IPS-20b (cell line): ENCODE data around the gene ATE1.
A peak's percentile ranks its signal among the peaks of the same experiment; 100 is the strongest.

Experiments
- H3K27ac ChIP-seq: one replicate; pipeline ENCODE4 v1.5.1; 2013; ENCODE audit warnings: low read length
- H3K27me3 ChIP-seq: 2 replicates; pipeline ENCODE4 v1.6.1; 2013; ENCODE audit warnings: mild to moderate bottlenecking, low read length, inconsistent platforms; ENCODE audit not compliant: insufficient read depth
- H3K36me3 ChIP-seq: 2 replicates; pipeline ENCODE4 v1.6.1; 2013; ENCODE audit warnings: low read depth, mild to moderate bottlenecking, inconsistent platforms, low read length, moderate library complexity; ENCODE audit not compliant: insufficient read depth
- H3K4me1 ChIP-seq: 2 replicates; pipeline ENCODE4 v1.6.1; 2013; ENCODE audit warnings: mild to moderate bottlenecking, control low read depth, inconsistent platforms, low read length, moderate library complexity; ENCODE audit not compliant: insufficient read depth
- H3K4me3 ChIP-seq: 2 replicates; pipeline ENCODE4 v1.5.1; 2013; ENCODE audit warnings: mild to moderate bottlenecking, low read length, inconsistent platforms
- H3K9ac ChIP-seq: 2 replicates; pipeline ENCODE4 v1.6.1; 2013; ENCODE audit warnings: low read depth, mild to moderate bottlenecking, inconsistent platforms, low read length, moderate library complexity
- H3K9me3 ChIP-seq: 2 replicates; pipeline ENCODE4 v1.6.1; 2013; ENCODE audit warnings: mild to moderate bottlenecking, low read depth, low read length, inconsistent platforms; ENCODE audit not compliant: insufficient read depth

ATE1 gene

DNA sequence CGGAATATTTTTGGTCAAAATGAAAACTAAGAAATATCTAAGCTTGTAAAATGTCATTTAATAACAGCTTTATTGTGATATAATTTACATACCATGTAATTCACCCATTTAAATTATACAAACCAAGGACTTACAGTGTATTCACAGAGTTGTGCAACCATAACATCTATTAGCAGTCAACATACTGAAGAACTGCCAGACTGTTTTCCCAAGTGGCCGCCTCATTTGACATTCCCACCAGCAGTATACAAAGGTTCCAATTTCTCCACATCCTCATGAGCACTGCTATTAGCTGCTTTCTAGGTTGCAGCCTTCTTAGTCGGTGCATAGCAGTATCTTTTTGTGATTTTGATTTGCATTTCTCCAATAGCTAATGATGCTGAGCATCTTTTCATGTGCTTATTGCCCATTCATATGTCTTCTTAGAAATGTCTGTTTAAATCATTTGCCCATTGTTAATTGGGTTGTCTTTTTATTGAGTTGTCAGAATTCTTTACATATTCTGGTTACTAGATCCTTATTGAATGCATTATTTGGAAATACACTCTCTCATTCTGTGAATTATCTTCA lies 176.6 kb downstream of the ATE1 start:
- no peak overlapping the region for H3K4me3 ChIP-seq
- H3K4me1 ChIP-seq = no peaks in the 10 kb centered on the region
- no peak overlapping the region for H3K27ac ChIP-seq
- peaks cover 13% of the 10 kb centered on the region for H3K9me3 ChIP-seq
- no peaks in the 10 kb centered on the region for H3K27me3 ChIP-seq
- no peaks in the 10 kb centered on the region for H3K36me3 ChIP-seq
- no peak overlapping the region for H3K9ac ChIP-seq

DNA sequence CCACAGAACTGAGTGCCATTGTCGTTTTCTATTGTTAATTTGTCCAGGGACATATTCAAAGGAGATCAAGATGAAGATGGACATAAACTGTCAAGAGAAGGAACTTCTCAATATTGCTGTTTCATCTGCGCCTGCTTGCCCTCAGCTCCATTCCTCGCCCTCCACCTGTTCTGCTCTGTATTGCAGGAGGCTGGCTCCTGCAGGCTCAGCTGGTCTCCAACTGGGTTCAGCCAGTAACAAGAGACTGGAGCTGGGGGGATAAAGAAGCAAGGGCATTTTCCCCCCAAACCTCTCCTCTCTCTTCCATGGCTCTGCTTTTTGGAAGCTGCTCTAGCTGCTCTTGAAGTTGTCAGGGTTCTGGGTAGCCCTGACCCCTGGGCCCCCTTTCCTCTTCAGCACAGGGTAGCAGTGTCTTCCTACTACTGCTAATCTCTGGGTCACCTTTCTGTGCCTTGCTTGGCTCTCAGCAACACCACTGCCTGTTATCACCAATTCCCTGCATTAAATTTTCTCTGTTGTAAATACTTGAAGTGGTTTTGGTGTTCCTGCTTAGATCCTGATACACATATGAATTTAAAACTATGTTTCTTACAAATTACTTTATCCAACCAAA lies 180.6 kb downstream of the ATE1 start:
- Histone ChIP-seq H3K27me3 (no peaks in the 10 kb centered on the region), H3K9me3 (no peaks in the 10 kb centered on the region), H3K36me3 (peaks cover 7% of the 10 kb centered on the region; the same call in 1 of the 2 replicates), H3K27ac (no peak overlapping the region), H3K4me1 (no peaks in the 10 kb centered on the region), H3K9ac (no peak overlapping the region), H3K4me3 (no peak overlapping the region)

DNA sequence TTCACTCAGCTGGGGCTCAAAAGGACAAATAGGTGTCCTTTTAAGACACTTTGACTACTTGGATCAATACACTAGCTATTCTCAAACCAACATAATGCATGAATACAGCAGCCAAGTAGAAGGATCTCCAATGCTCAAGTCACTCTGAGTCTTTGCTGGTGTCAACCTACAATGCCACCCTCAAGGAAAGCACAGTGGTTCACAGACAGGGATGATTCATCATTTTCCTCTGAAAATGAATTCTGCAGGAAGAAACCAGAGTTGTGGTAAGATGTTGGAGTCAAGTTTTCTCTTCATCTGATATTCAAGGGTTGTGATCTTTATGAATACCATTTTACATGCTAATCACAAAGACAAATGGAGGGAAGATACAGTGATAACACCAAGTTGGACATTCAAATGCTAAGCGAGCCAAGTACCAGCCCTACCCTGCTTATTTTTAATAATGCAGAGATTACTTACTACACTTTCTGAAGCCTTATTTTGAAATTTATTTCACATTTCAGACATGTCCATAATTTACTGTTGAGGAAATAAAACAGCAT lies 186.5 kb downstream of the ATE1 start:
- no peak overlapping the region for H3K27ac ChIP-seq
- no peaks in the 10 kb centered on the region for H3K9me3 ChIP-seq
- no peaks in the 10 kb centered on the region for H3K4me1 ChIP-seq
- no peak overlapping the region for H3K4me3 ChIP-seq
- no peak overlapping the region for H3K9ac ChIP-seq
- H3K27me3 ChIP-seq = no peaks in the 10 kb centered on the region
- peaks cover 7% of the 10 kb centered on the region for H3K36me3 ChIP-seq

DNA sequence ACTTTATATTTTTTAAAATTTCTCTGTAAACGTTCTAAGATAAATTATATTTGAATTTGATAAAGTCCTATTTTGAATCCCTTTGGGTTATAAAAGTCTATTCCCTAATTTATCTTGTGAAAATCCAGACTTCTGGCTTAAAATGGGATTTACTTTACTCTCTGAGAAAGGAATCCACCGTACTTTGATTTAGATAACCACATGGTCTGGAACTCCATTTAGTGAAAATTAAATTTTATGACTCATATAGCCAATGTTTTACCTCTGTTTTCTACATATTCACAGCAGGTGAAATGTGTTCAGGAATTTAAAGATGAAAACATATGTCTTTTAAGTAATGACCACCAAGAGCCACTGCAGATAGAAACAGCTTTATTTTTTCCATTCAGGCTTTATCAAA lies 187.8 kb downstream of the ATE1 start:
- no peaks in the 10 kb centered on the region for H3K27me3 ChIP-seq
- H3K4me1 ChIP-seq = no peaks in the 10 kb centered on the region
- H3K36me3 ChIP-seq = peaks cover 7% of the 10 kb centered on the region
- no peak overlapping the region for H3K4me3 ChIP-seq
- H3K9ac ChIP-seq = no peak overlapping the region
- no peaks in the 10 kb centered on the region for H3K9me3 ChIP-seq
- no peak overlapping the region for H3K27ac ChIP-seq

DNA sequence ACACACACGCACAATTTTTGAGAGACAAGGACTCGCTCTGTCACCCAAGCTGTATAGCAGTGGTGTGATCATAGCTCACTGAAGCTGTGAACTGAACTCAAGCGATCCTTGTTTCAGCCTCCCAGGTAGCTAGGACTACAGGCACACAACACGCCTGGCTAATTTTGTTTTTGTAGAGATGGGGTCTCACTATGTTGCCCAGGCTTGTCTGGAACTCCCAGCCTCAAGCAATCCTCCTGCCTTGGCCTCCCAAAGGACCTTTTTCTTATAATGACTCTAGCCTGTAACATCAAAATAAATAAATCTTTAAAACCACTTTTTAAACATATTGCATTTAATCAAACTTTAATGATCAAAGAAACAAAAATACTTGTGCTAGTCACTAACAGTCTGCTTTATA lies 188.7 kb downstream of the ATE1 start:
- Histone ChIP-seq H3K4me3 (no peak overlapping the region), H3K9ac (no peak overlapping the region), H3K9me3 (no peaks in the 10 kb centered on the region), H3K36me3 (peaks cover 7% of the 10 kb centered on the region), H3K4me1 (no peaks in the 10 kb centered on the region), H3K27me3 (no peaks in the 10 kb centered on the region), H3K27ac (no peak overlapping the region)

DNA sequence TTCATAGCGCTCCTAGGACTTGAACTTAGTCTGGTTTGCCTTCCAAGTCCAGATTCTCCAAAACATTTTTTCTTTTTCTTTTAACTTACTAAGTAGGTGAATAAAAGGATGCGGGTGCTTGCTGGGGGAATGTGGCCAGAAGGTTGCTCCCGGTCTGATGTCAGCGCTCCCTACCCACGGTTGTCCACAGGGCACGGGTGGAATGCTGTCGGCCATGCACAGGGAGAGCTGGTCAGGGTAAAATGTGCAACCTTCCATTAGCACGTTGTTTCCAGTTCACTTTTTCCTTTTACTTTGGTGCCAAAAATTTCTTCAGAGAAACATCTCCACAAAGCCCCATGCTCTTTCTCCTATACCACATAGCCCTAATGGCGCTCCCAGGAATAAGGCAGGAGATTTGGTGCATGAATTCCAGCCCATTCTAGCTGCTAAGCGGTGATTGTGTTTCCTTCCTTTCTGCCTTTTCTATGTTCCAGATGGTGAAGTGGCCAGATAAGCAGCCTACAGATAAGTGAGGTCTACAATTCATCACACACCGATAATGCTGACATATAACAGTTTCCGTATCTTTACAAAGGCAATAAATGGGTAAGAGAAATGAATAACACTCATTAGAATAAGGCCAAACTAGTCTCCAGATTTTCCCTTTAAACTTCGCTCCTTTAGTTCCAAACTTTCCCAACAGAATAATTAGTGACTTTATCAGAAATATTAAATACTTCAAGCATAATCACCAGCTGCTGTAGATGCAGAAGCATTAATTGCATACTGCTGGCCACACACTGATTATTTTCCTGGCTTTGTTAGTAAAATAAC lies 191.3 kb downstream of the ATE1 start:
- H3K27me3 ChIP-seq = no peaks in the 10 kb centered on the region
- H3K27ac ChIP-seq = no peak overlapping the region
- H3K4me3 ChIP-seq = no peak overlapping the region
- no peak overlapping the region for H3K9ac ChIP-seq
- H3K9me3 ChIP-seq = no peaks in the 10 kb centered on the region
- H3K4me1 ChIP-seq = peaks cover 14% of the 10 kb centered on the region
- no peaks in the 10 kb centered on the region for H3K36me3 ChIP-seq

DNA sequence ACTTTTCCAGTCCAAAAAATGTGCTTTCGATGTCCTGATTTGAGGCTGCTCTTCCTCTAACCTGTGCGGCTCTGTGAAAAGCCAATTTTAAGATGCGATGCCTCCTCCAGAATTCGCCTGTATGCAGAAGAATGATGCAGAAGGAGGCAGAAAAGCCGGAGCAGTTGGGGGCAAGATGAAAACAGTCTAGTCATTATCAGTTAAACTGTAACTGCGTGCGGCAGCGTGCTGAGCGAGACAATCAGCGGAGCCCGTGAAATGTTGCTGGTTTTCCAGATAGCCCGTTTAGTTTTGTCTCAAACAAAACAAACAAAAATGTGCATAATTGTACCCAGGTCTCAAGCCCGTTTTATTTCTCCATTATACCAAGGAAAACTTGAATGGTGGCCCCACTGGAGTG lies 192.6 kb downstream of the ATE1 start:
- Histone ChIP-seq H3K9me3 (no peaks in the 10 kb centered on the region), H3K36me3 (no peaks in the 10 kb centered on the region), H3K27me3 (no peaks in the 10 kb centered on the region), H3K4me3 (no peak overlapping the region), H3K27ac (no peak overlapping the region), H3K4me1 (peaks cover 14% of the 10 kb centered on the region), H3K9ac (no peak overlapping the region)

DNA sequence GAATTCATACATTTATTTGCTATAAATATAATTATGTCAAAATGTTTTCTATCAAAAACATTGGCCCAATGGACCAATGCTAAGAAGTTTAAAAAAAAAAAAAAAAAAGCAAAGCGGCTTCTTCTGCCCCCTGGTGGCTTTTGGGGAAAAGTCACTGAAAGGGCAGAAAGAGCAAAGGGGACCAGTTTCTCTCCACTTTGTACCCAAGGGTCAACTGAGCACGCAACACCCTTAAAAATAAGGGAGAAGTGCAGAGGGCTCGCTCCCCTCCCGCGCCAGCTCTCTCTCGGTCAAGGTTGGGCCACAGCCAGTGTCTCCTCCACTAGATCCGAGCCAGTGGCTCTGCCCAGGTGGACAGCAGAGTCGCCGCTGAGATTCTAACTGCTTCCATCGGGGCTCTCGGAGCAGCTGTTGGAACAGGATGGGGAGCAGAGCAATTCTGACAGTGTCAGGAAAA lies 193.2 kb downstream of the ATE1 start:
- Histone ChIP-seq H3K27ac (no peak overlapping the region), H3K27me3 (no peaks in the 10 kb centered on the region), H3K36me3 (no peaks in the 10 kb centered on the region), H3K9me3 (no peaks in the 10 kb centered on the region), H3K9ac (no peak overlapping the region), H3K4me1 (peaks cover 14% of the 10 kb centered on the region), H3K4me3 (peak overlapping the region; percentile 45; the same call in 1 of the 2 replicates)

DNA sequence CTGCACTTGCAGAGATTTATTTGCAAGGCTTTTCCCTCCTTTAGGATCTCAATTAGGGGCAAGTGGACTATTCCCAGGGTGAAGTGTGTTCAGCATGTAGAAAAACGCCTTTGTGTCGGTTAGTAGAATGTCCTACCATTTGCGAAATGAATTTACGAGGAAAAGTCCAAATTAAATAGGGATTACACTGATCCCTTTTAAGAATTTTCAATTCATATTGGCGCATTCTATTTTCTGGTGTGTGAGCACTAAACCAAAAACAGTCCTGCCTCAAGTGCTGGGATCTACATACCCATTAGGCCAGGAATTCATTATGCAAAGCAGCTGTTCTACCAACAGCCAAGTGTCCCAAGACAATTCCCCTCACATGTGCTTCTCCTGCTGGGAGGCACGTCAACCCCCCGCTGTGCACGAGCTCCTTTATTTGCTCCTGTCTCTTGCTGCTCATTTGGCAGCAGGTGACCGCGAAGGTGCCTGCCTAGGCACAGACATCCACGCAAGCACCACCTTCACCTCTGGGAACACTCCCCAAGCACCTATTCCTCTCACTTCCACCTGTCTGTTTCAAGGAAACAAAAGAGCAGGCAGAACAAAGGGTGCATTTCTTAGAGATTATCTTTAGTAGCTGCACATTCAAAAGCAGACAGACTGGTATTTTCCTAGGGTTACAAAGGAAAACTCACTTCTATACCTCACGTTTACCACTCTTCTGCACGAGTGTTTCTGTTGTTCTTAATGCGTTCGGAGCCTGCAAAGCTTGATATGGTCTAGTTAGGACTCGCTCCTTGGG lies 195.0 kb downstream of the ATE1 start:
- no peak overlapping the region for H3K27ac ChIP-seq
- peaks cover 14% of the 10 kb centered on the region for H3K4me1 ChIP-seq
- H3K4me3 ChIP-seq = peak overlapping the region; percentile 19; the same call in 1 of the 2 replicates
- H3K9ac ChIP-seq = no peak overlapping the region; the same call in 1 of the 2 replicates
- no peaks in the 10 kb centered on the region for H3K36me3 ChIP-seq
- H3K9me3 ChIP-seq = no peaks in the 10 kb centered on the region
- H3K27me3 ChIP-seq = no peaks in the 10 kb centered on the region

DNA sequence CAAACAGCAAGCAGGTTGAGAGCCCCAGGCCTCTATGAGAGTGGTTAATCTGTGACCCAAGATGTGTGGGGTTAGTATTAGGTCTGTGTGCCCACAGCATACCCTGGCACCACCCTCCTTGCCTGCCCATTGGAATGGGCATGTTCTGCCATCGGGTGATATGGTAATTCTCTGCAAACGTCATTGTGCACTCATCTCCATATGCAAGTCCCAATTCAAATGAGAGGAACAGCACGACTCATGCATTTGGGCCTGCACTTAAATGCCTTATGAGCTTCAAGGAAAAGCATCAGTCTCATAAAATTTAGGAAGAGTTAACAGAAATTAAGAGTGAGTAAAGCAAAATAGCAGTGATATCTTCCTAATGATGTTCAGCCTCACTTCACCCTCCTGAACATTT lies 195.7 kb downstream of the ATE1 start:
- Histone ChIP-seq H3K27me3 (no peaks in the 10 kb centered on the region), H3K27ac (no peak overlapping the region), H3K4me1 (peaks cover 14% of the 10 kb centered on the region), H3K9me3 (no peaks in the 10 kb centered on the region), H3K4me3 (no peak overlapping the region), H3K36me3 (no peaks in the 10 kb centered on the region), H3K9ac (no peak overlapping the region; the same call in 1 of the 2 replicates)

DNA sequence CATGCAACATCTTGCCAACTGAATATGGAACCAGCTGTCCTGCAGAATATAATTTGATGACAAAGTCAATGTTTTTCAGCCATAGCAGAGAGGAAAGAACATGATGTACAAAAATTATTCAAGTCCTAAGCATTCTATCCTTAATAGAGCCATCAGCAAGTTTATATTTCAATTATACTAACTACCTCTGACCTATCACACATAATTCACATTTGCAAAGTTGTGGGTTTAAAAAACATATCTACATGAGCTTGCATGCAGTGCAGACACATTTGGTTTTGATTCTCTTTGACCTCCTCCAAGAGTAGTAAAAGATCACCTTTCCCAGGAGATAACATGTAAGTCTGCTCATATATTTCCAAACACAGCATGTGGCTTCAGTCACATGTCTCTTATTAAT lies 203.5 kb downstream of the ATE1 start:
- no peaks in the 10 kb centered on the region for H3K36me3 ChIP-seq
- peaks cover 6% of the 10 kb centered on the region; the same call in 1 of the 2 replicates for H3K4me1 ChIP-seq
- H3K27ac ChIP-seq = no peak overlapping the region
- no peak overlapping the region for H3K4me3 ChIP-seq
- H3K9me3 ChIP-seq = no peaks in the 10 kb centered on the region
- H3K27me3 ChIP-seq = no peaks in the 10 kb centered on the region
- no peak overlapping the region for H3K9ac ChIP-seq
